ENCODE data around the gene ROR1. TPM values are rescaled to one million over a fixed set of nuclear protein-coding genes. Genes with fewer than 3 reads are reported as not detected.
A peak's percentile ranks its signal among the peaks of the same experiment; 100 is the strongest.

The ROR1 gene
- not detected for total RNA-seq

DNA sequence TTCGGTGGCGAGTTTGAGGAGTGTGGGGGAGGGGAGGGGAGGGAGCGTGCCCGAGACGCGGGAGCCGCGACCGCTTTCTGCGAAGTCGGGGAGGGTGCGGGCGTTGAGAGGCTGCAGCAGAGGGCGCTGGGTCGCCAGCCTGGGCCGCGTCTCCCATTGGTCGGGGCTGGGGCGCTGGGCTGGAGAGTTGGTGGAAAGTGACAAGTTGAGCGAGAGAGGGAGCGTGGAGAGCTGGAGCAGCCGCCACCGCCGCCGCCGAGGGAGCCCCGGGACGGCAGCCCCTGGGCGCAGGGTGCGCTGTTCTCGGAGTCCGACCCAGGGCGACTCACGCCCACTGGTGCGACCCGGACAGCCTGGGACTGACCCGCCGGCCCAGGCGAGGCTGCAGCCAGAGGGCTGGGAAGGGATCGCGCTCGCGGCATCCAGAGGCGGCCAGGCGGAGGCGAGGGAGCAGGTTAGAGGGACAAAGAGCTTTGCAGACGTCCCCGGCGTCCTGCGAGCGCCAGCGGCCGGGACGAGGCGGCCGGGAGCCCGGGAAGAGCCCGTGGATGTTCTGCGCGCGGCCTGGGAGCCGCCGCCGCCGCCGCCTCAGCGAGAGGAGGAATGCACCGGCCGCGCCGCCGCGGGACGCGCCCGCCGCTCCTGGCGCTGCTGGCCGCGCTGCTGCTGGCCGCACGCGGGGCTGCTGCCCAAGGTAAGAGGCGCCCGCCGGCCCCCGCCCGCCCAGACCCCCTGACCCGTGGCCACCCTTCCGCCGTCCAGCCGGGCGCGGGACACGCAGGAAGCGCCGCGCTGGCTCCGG, at the start of gene ROR1:
ROR1 (plus strand) TSS at position 203 of the 802 bp plus-strand sequence.
- H3K36me3 Mint-ChIP-seq (ENCODE audit: low read depth), result no peaks in the 10 kb centered on the region
- H3K27ac Mint-ChIP-seq, result no peak within 1 kb of the TSS
- H3K27me3 Mint-ChIP-seq, result peaks cover 69% of the 10 kb centered on the region
- peak; percentile 66 for DNase-seq
- peak within 1 kb of the TSS; percentile 72 for H3K4me3 Mint-ChIP-seq
- ChIA-PET POLR2A (no interaction called here), CTCF (interaction anchor here (1.0 kb wide), 1 partner anchor 21 kb away, joined by 3 read pairs; no protein-coding TSS in a partner anchor)
- no peaks in the 10 kb centered on the region for H3K9me3 Mint-ChIP-seq
- peaks cover 15% of the 10 kb centered on the region for H3K4me1 Mint-ChIP-seq

DNA sequence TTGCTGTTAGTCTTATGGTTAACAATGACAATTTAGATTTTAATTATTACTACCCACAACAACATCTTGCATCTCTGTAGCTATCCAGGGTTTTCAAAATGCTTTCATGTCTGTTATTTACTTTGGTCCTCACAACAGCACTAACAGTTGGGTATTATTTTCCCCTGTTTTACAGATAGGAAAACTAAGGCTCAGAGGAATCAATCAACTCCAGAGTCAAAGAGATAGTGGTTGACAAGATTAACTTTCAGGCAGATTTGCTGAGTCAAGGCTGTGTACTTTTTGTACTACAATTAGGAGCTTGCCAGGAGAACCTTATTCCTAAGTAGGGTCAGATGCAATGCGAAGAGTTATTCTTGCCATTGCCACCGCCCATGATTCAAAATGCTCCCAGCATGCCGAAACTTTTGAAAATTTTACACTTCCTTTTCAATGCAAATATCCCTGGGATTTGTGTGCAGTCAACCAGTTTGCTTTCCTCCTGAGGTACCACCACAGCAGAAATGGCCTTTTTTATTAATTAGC, 49.4 kb upstream of the ROR1 start:
- Mint-ChIP-seq H3K36me3 (ENCODE audit: low read depth) (no peaks in the 10 kb centered on the region), H3K9me3 (peaks cover 2% of the 10 kb centered on the region), H3K4me3 (no peak overlapping the region), H3K27me3 (no peaks in the 10 kb centered on the region), H3K27ac (no peak overlapping the region), H3K4me1 (no peaks in the 10 kb centered on the region)
- ChIA-PET POLR2A (interaction anchor here (0.6 kb wide), 1 partner anchor 1152 kb away, joined by 3 read pairs; no protein-coding TSS in a partner anchor), CTCF (no interaction called here)
- no peak for DNase-seq

DNA sequence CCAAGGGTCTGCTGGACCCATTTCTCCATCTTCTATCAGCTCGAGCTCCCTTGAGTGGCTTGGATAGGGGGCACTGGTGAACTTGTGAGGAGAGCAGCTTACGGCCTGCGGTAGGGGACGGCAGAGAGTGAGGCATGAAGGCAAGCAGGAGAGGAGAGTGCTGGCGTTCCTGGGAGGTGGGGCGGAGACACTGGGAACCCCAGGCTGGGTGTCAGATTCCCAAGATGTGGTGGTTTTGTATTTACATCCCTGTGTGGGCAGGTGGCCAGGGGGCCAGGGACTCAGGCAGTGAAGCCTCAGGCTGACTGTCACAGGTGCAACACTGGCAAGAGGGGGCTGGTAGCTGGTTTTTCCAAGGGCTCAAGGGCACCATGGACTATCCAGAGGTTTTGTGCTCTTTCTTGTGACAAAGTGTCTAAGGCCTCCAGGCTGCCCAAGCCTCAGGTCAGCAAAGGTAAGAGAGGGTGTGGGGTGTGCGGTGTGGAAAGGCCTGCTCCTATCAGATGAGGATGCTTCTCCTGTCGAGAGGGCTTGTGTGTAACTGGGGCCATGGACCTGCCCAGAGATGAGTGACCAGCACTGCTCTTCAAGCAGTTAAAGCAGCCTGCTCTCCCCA, 45.1 kb upstream of the ROR1 start:
- ChIA-PET POLR2A (no interaction called here), CTCF (interaction anchor here (1.0 kb wide), 1 partner anchor 37 kb away, joined by 3 read pairs; no protein-coding TSS in a partner anchor)
- peaks cover 2% of the 10 kb centered on the region for H3K27me3 Mint-ChIP-seq

DNA sequence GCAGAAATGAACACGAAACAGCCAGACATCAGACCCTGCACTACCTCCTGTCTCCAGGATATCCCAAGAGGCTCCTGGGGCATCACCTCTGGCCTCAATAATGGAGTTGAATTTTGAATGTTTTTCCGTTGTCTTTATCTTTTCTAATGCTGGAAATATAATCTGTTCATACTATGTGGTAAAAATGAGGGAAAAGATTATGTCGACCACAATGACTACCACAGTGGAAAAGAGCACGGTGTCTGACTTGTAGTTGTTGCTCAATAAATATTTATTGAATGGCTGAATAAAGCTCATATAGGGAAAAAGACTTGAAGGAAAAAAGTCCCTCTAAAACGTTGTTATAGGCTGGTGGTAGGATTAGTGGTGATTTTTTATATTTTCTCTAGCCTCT, 44.6 kb upstream of the ROR1 start:
- Mint-ChIP-seq H3K4me3 (no peak overlapping the region), H3K9me3 (peaks cover 2% of the 10 kb centered on the region), H3K27me3 (peaks cover 2% of the 10 kb centered on the region), H3K27ac (no peak overlapping the region), H3K4me1 (no peaks in the 10 kb centered on the region), H3K36me3 (ENCODE audit: low read depth) (no peaks in the 10 kb centered on the region)
- ChIA-PET POLR2A (no interaction called here), CTCF (interaction anchor here (1.0 kb wide), 1 partner anchor 37 kb away, joined by 3 read pairs; no protein-coding TSS in a partner anchor)
- DNase-seq, result no peak

More for the DNA sequence above, 45.1 kb upstream of the ROR1 start:
- no peak for DNase-seq
- no peak overlapping the region for H3K4me3 Mint-ChIP-seq
- peaks cover 2% of the 10 kb centered on the region for H3K9me3 Mint-ChIP-seq
- no peak overlapping the region for H3K27ac Mint-ChIP-seq
- no peaks in the 10 kb centered on the region for H3K4me1 Mint-ChIP-seq
- no peaks in the 10 kb centered on the region for H3K36me3 Mint-ChIP-seq (ENCODE audit: low read depth)

DNA sequence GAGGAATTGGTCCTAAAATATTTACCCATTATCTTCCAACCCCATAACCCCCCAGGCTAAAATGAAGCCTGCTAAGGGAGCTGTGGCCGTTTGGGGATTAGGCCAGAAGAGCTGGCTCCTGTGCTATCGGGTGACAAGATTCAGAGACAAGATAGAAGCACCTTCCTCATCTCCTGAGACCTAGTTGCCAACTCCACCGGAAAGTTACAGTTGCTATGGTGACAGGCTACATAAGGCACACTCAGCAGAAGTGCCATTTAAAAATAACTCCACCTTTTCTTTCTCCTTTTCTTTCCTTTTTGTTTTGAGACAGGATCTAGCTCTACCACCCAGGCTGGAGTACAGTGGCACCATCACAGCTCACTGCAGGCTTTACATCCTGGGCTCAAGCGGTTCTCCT, 43.6 kb upstream of the ROR1 start:
- ChIA-PET CTCF (interaction anchor here (0.7 kb wide), 1 partner anchor 21 kb away, joined by 3 read pairs; no protein-coding TSS in a partner anchor), POLR2A (no interaction called here)
- H3K36me3 Mint-ChIP-seq (ENCODE audit: low read depth), result no peaks in the 10 kb centered on the region
- DNase-seq, result no peak
- peaks cover 3% of the 10 kb centered on the region for H3K27me3 Mint-ChIP-seq
- no peaks in the 10 kb centered on the region for H3K4me1 Mint-ChIP-seq
- H3K27ac Mint-ChIP-seq, result no peak overlapping the region
- peaks cover 2% of the 10 kb centered on the region for H3K9me3 Mint-ChIP-seq
- no peak overlapping the region for H3K4me3 Mint-ChIP-seq

DNA sequence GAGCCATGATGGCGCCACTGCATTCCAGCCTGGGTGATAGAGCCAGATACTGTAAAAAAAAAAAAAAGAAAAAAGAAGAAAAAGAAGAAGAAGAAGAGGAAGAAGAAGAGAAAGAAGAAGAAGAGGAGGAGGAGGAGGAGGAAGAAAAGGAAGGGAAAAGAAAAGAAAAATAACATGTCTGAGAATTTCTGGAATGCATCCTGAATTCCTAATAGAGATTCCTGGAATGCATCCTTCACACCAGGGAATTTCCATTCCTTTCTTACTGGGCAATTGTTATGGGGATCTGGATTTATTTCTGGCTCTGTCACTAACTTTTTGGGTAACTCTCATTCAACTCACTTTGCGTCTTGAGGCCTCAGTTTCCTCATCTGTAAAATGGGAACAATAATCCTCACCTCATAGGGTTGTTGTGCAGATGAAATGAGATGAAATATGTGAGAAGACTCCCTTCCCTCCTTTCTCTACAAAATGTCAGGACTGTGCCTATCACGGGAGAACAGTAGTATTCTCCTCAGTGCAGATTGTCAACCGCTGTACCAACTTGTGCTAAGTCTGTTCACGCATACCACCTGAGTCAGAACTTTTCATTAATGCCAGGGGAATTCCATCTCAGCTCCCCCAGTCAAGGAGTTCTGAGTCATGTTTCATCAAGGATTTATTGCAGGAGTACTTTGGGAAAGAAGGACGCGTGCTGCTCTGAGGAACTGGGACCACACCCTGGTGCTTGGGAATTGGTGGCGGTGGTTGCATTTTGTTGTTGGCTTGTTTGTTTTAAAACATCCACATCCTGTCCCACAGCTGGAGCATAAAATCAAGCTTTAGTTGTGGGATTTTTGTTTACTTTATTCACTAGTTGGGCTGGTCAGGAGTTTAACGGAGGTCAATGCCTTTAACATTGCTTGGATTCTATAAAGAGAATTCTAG, 42.4 kb upstream of the ROR1 start:
- no peaks in the 10 kb centered on the region for H3K4me1 Mint-ChIP-seq

DNA sequence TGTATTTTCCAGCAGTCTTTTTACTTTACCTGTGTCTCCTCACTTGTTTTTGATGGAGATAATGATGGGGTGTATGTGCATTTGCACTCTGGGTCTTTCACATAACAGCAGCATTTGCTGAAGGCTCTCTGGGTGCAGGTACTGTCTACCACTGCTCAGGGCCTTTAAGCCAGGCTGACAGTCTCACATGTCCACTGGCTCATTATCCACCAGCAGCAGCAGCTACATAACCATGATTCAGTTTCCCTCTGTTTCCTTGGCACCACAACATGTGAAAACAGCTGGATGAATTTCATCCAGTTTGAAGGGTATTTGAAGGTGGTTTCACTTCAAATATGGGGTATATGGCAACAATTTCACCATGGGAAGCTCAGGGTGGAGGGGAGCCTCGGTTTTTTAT, 41.2 kb upstream of the ROR1 start:
- Mint-ChIP-seq H3K27ac (no peak overlapping the region), H3K4me1 (no peaks in the 10 kb centered on the region), H3K27me3 (peaks cover 22% of the 10 kb centered on the region), H3K4me3 (no peak overlapping the region), H3K9me3 (no peaks in the 10 kb centered on the region), H3K36me3 (ENCODE audit: low read depth) (no peaks in the 10 kb centered on the region)
- DNase-seq, result no peak
- ChIA-PET CTCF (no interaction called here), POLR2A (no interaction called here)

More for the DNA sequence above, 42.4 kb upstream of the ROR1 start:
- no peak overlapping the region for H3K4me3 Mint-ChIP-seq
- peaks cover 2% of the 10 kb centered on the region for H3K9me3 Mint-ChIP-seq
- H3K27me3 Mint-ChIP-seq, result peaks cover 11% of the 10 kb centered on the region
- POLR2A ChIA-PET, result no interaction called here
- H3K36me3 Mint-ChIP-seq (ENCODE audit: low read depth), result no peaks in the 10 kb centered on the region
- no peak overlapping the region for H3K27ac Mint-ChIP-seq
- no peak for DNase-seq
- CTCF ChIA-PET, result no interaction called here

DNA sequence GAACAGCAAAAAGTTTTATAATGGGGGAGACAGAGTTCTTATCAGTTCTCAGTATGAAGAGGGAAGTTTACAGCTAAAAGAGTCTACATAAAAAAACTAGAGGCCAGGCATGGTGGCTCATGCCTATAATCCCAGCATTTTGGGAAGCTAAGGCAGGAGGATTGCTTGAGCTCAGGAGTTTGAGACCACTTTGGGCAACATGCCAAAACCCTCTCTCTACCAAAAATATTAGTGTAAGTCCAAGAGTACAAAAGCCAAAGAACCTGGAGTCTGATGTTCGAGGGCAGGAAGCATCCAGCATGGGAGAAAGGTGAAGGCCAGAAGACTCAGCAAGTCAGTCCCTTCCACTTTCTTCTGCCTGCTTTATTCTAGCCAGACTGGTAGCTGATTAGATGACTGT, 35.0 kb upstream of the ROR1 start:
- H3K27ac Mint-ChIP-seq, result no peak overlapping the region
- POLR2A ChIA-PET, result no interaction called here
- no peak overlapping the region for H3K4me3 Mint-ChIP-seq
- H3K4me1 Mint-ChIP-seq, result peaks cover 8% of the 10 kb centered on the region
- no peak for DNase-seq
- peaks cover 21% of the 10 kb centered on the region for H3K27me3 Mint-ChIP-seq
- peaks cover under 1% of the 10 kb centered on the region for H3K9me3 Mint-ChIP-seq
- CTCF ChIA-PET, result no interaction called here
- H3K36me3 Mint-ChIP-seq (ENCODE audit: low read depth), result no peaks in the 10 kb centered on the region

DNA sequence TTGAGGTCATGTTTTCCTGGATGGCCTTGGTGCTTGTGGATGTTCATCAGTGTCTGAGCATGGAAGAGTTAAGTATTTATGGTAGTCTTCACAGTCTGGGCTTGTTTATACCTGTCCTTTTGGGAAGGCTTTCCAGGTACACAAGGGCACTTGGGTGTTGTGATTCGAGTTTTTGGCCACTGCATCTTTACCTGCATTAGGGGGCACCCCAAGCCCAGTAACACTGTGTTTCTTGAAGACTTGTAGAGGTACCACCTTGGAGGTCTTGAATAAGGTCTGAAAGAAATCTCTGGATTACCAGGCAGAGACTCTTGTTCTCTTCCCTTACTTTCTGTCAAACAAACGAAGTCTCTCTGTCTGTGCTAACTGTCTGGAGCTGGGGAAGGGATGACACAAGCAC, 34.4 kb upstream of the ROR1 start:
- no peak overlapping the region for H3K4me3 Mint-ChIP-seq
- H3K9me3 Mint-ChIP-seq, result peaks cover 2% of the 10 kb centered on the region
- CTCF ChIA-PET, result no interaction called here
- peaks cover 8% of the 10 kb centered on the region for H3K4me1 Mint-ChIP-seq
- POLR2A ChIA-PET, result no interaction called here
- H3K27ac Mint-ChIP-seq, result no peak overlapping the region
- peaks cover 23% of the 10 kb centered on the region for H3K27me3 Mint-ChIP-seq
- no peak for DNase-seq
- H3K36me3 Mint-ChIP-seq (ENCODE audit: low read depth), result no peaks in the 10 kb centered on the region

DNA sequence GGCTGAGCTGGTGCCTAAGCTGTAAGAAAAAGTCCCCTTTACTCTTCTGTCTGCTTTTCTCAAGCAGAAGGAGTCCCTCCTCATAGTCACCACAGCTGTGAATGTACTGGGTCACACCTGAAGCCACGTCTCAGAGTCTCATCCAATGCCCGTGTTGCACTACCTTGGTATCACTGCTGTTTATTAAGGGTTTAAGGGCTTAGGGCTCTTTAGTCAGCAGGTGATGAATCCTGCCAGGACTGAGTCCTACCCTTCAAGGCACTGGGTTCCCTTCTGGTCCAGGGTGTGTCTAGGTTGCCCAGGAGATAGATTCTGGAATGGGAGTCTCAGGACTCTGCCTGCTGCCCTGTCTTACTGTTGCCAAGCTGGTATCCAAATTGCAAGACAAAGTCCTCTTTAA, 33.4 kb upstream of the ROR1 start:
- no peak overlapping the region for H3K27ac Mint-ChIP-seq
- peaks cover 2% of the 10 kb centered on the region for H3K9me3 Mint-ChIP-seq
- CTCF ChIA-PET, result no interaction called here
- no peaks in the 10 kb centered on the region for H3K36me3 Mint-ChIP-seq (ENCODE audit: low read depth)
- no peak overlapping the region for H3K4me3 Mint-ChIP-seq
- DNase-seq, result no peak
- peaks cover 11% of the 10 kb centered on the region for H3K4me1 Mint-ChIP-seq
- peaks cover 20% of the 10 kb centered on the region for H3K27me3 Mint-ChIP-seq
- POLR2A ChIA-PET, result no interaction called here

DNA sequence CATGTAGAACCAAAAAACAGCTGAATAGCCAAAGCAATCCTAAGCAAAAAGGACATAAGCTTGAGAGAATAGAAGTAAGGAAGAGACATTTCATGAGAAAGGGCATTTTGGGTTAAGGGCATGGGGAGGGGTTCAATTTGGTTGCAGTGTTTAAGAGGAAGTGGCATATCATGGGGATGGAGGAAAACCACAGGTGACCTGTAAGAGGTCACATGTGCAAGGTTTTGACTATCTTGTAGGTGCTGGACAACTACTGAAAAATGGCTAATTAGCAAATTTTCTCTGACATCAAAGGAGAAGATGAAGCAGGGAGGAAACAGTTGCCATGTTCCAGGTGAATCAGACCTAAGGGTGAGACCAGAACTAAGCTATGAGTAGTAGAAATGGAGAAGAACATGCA, 31.3 kb upstream of the ROR1 start:
- no peaks in the 10 kb centered on the region for H3K36me3 Mint-ChIP-seq (ENCODE audit: low read depth)
- POLR2A ChIA-PET, result interaction anchor here (0.6 kb wide), 1 partner anchor 90 kb away, joined by 5 read pairs; no protein-coding TSS in a partner anchor
- H3K27ac Mint-ChIP-seq, result no peak overlapping the region
- peaks cover 2% of the 10 kb centered on the region for H3K9me3 Mint-ChIP-seq
- DNase-seq, result no peak
- H3K4me1 Mint-ChIP-seq, result peaks cover 27% of the 10 kb centered on the region
- CTCF ChIA-PET, result no interaction called here
- H3K4me3 Mint-ChIP-seq, result no peak overlapping the region
- H3K27me3 Mint-ChIP-seq, result peaks cover 4% of the 10 kb centered on the region

DNA sequence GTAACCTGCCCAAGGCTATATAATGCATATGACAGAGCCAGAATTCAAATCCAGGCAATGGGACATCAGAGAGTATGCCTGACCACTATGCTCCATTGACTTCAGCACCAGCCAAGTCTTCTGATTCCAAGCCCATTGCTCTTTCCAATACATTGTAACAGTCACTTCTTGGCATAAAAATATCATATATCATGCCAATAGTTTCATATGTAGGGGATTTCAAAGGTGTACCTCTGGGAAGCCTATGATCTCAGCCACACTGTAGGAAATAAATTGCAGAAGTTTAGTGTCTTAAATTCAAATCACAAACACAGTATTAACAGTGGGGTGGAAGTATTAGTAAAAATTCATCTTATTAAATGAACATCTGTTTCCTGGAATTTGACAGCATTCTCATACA, 30.0 kb upstream of the ROR1 start:
- Mint-ChIP-seq H3K27ac (no peak overlapping the region), H3K36me3 (ENCODE audit: low read depth) (no peaks in the 10 kb centered on the region), H3K9me3 (peaks cover 2% of the 10 kb centered on the region), H3K4me1 (peaks cover 35% of the 10 kb centered on the region), H3K4me3 (no peak overlapping the region), H3K27me3 (peaks cover 4% of the 10 kb centered on the region)
- POLR2A ChIA-PET, result no interaction called here
- CTCF ChIA-PET, result no interaction called here
- DNase-seq, result no peak
